GM18868 (cell line): Measurements from ENCODE around the gene DAPP1.
"Not testable (repeated sequence)": the region's sequence is repeated elsewhere in the genome, so short reads cannot be mapped to it uniquely, and the experiment has no call there.

ENCODE experiments used
- ATAC-seq: cut with Tn5 transposase; IDR thresholded peaks from one replicate; pipeline ENCODE4 v1.9.1; 2021; ENCODE audit warnings: mild to moderate bottlenecking, moderate library complexity; ENCODE audit not compliant: unreplicated experiment

The DAPP1 gene

GRCh38 chr4:99824070-99824599 is 7.5 kb downstream of the DAPP1 start:
- ATAC-seq = no peak

GRCh38 chr4:99825272-99825671 is 8.6 kb downstream of the DAPP1 start:
- no peak for ATAC-seq

- ATAC-seq = no peak
Measured at GRCh38 chr4:99826016-99826415, 9.4 kb downstream of the DAPP1 start.

GRCh38 chr4:99827454-99827853 is 10.8 kb downstream of the DAPP1 start:
- no peak for ATAC-seq

GRCh38 chr4:99827857-99828256 is 11.2 kb downstream of the DAPP1 start:
- ATAC-seq = no peak

GRCh38 chr4:99828477-99828876 is 11.8 kb downstream of the DAPP1 start:
- no peak for ATAC-seq

GRCh38 chr4:99830051-99830450 is 13.4 kb downstream of the DAPP1 start:
- not testable (repeated sequence) for ATAC-seq

- ATAC-seq = no peak
Measured at GRCh38 chr4:99832321-99832720, 15.7 kb downstream of the DAPP1 start.

- ATAC-seq = no peak
Measured at GRCh38 chr4:99832758-99833157, 16.1 kb downstream of the DAPP1 start.

- ATAC-seq = no peak
Measured at GRCh38 chr4:99833756-99834155, 17.1 kb downstream of the DAPP1 start.

GRCh38 chr4:99834569-99834968 is 17.9 kb downstream of the DAPP1 start:
- ATAC-seq = no peak

GRCh38 chr4:99835942-99836341 is 19.3 kb downstream of the DAPP1 start:
- no peak for ATAC-seq

- no peak for ATAC-seq
Measured at GRCh38 chr4:99838927-99839326, 22.3 kb downstream of the DAPP1 start.

GRCh38 chr4:99841129-99841528 is 24.5 kb downstream of the DAPP1 start:
- ATAC-seq = peak; percentile 37

GRCh38 chr4:99843413-99843812 is 26.8 kb downstream of the DAPP1 start:
- no peak for ATAC-seq

GRCh38 chr4:99844048-99844447 is 27.4 kb downstream of the DAPP1 start:
- ATAC-seq = no peak

GRCh38 chr4:99845179-99845578 is 28.6 kb downstream of the DAPP1 start:
- no peak for ATAC-seq

- ATAC-seq = peak; percentile 21
Measured at GRCh38 chr4:99845708-99846469, 29.3 kb downstream of the DAPP1 start.

- ATAC-seq = no peak
Measured at GRCh38 chr4:99846891-99847290, 30.3 kb downstream of the DAPP1 start.

GRCh38 chr4:99847362-99847976 is 30.8 kb downstream of the DAPP1 start:
- peak; percentile 61 for ATAC-seq

- peak; percentile 40 for ATAC-seq
Measured at GRCh38 chr4:99848591-99849001, 32.0 kb downstream of the DAPP1 start.

GRCh38 chr4:99852199-99852749 is 35.6 kb downstream of the DAPP1 start:
- peak; percentile 3 for ATAC-seq
